Coronary artery (tissue), 2 donors: ENCODE measurements around the gene SOCS3.
A peak's percentile ranks its signal among the peaks of the same experiment; 100 is the strongest.

ENCODE experiments used
- DNase-seq: peaks from one replicate; pipeline ENCODE4 v3.0.0-alpha.2; 2017; ENCODE audit warnings: low spot score
- H3K27ac ChIP-seq, 2 donors: fragments of 200-600 bp; sonication (generic); one replicate each; pipeline ENCODE4 v1.5.1; 2016 to 2019
- H3K4me3 ChIP-seq: fragments of 200-600 bp; sonication (generic); 2 replicates; pipeline ENCODE4 v1.5.1; 2016; ENCODE audit warnings: mild to moderate bottlenecking, moderate library complexity
- TF ChIP-seq, protein P1 (sequence below): fragments of 200-600 bp; sonication (generic); IDR thresholded peaks from one replicate; pipeline ENCODE4 v1.5.1; 2019; ENCODE audit warnings: antibody characterized with exemption

The SOCS3 gene

DNA sequence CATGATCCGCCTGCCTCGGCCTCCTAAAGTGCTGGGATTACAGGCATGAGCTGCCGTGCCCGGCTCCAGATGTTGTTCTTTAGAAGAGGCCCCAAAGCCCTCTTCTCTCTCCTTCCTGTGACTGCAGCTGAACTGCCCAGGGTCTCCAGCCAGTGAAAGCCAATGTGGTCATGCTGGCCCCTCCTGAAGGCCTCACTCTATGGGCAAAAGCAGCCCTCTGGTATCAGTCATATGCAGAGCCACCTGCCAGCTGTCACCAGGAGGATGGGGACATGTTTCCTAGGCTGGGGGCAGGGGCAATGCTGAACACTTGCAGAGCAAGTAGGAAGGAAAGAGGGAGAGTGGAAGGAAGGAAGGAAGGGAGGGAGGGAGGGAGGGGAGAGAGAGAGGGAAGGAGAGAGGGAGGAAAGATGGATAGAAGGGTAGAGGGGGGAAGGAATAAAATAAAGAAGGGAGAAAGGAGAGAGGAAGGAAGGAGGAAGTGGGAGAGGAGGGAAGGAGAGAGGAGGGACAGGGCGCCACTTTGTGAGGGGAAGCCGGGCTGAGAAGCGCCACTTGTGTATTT is 36.0 kb downstream of the SOCS3 start:
- no peak for DNase-seq
- Histone ChIP-seq H3K27ac (peak overlapping the region; percentile 51 to 90), H3K4me3 (peak overlapping the region; percentile 42)
- TF ChIP-seq, protein P1, sequence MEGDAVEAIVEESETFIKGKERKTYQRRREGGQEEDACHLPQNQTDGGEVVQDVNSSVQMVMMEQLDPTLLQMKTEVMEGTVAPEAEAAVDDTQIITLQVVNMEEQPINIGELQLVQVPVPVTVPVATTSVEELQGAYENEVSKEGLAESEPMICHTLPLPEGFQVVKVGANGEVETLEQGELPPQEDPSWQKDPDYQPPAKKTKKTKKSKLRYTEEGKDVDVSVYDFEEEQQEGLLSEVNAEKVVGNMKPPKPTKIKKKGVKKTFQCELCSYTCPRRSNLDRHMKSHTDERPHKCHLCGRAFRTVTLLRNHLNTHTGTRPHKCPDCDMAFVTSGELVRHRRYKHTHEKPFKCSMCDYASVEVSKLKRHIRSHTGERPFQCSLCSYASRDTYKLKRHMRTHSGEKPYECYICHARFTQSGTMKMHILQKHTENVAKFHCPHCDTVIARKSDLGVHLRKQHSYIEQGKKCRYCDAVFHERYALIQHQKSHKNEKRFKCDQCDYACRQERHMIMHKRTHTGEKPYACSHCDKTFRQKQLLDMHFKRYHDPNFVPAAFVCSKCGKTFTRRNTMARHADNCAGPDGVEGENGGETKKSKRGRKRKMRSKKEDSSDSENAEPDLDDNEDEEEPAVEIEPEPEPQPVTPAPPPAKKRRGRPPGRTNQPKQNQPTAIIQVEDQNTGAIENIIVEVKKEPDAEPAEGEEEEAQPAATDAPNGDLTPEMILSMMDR = no peak

GRCh38 chr17:78322858-78323455 is 36.9 kb downstream of the SOCS3 start:
- DNase-seq = peak; percentile 85
- peak overlapping the region; percentile 9 to 90 for H3K27ac ChIP-seq
- no peak overlapping the region for H3K4me3 ChIP-seq
- TF ChIP-seq, protein P1 = no peak

- no peak overlapping the region for H3K4me3 ChIP-seq
- DNase-seq = no peak
- peak overlapping the region in 1 of 2 donors; percentile 90 for H3K27ac ChIP-seq
- TF ChIP-seq, protein P1 = no peak
Measured at GRCh38 chr17:78322327-78322857, 37.5 kb downstream of the SOCS3 start.

GRCh38 chr17:78318843-78319242 is 41.0 kb downstream of the SOCS3 start:
- Histone ChIP-seq H3K27ac (no peak overlapping the region), H3K4me3 (no peak overlapping the region)
- DNase-seq = no peak
- TF ChIP-seq, protein P1 = no peak

GRCh38 chr17:78318407-78318806 is 41.5 kb downstream of the SOCS3 start:
- Histone ChIP-seq H3K4me3 (no peak overlapping the region), H3K27ac (no peak overlapping the region)
- DNase-seq = no peak
- TF ChIP-seq, protein P1 = no peak

DNA sequence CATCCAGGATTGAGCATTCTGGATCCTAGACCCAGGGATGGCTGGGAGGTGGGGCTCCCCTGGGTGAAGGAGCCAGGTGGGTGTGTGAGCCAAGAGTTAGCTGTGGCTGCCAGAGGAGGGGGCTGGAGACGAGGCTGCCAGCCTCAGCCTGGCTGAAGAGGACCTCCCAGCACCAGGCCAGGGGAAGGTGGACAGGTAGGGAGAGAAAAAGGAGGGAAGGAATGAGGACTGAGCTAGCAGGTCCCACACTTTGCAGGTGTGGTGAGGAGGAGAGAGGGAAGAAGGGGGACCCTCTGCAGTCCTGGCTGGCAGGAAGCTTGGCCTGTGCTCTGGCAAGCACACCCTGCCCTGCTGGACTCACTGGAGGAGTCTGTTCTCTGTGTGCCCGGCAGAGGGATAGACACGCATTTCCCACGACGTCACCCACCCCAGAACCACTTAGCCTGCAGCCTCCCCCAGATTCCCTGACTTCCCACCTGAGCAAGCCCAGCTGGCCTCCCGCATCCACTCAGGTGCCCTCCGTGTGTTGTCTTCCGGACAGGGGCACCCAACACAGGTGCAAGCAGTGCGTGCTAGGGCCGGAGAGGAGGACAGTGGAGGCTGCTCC is 42.0 kb downstream of the SOCS3 start:
- TF ChIP-seq, protein P1 = no peak
- no peak overlapping the region for H3K4me3 ChIP-seq
- no peak for DNase-seq
- H3K27ac ChIP-seq = no peak overlapping the region
